ENCODE results near the gene ZNF77.
"Not testable (repeated sequence)": the region's sequence is repeated elsewhere in the genome, so short reads cannot be mapped to it uniquely, and the experiment has no call there.

The ZNF77 gene

DNA sequence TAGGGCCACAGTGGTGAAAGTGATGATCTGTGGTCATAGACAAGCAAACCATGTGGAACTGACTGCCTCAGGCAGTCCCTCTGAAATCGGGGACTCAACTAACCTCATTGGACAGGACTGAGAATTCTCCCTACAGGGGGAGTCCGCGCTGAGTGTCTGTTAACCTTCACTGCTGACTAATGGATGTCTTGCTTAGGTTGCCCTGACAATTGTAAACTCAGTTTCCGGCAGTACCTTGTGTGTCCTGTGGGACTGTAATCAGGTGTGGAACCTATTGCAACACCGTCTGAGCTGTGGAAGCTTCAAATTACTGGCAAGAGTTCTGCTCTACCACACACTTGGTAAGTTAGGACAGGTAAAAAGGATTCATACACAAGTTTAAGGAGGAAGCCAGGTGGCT, 21.8 kb downstream of the ZNF77 start:
- peaks cover 0 to under 1% of the 10 kb centered on the region in 2 donors for H3K9me3 ChIP-seq (ENCODE audit: control insufficient read depth in 2 of 2, low read length in 2 of 2)
- H3K4me1 ChIP-seq (ENCODE audit: control insufficient read depth, insufficient read depth, low read length), result no peaks in the 10 kb centered on the region
- no peaks in the 10 kb centered on the region for H3K27me3 ChIP-seq (ENCODE audit: control insufficient read depth in 1 of 2, insufficient read depth in 2 of 2, low read length in 2 of 2)
- no peak overlapping the region for H3K4me3 ChIP-seq (ENCODE audit: low read length in 2 of 2)
- no peak overlapping the region for H3K9ac ChIP-seq (ENCODE audit: low read length in 2 of 2)
- H3K36me3 ChIP-seq (ENCODE audit: control insufficient read depth in 2 of 2, insufficient read depth in 2 of 2, low read length in 2 of 2), result peaks cover 3 to 4% of the 10 kb centered on the region in 2 donors
- H3K27ac ChIP-seq (ENCODE audit: low read length), result no peak overlapping the region

DNA sequence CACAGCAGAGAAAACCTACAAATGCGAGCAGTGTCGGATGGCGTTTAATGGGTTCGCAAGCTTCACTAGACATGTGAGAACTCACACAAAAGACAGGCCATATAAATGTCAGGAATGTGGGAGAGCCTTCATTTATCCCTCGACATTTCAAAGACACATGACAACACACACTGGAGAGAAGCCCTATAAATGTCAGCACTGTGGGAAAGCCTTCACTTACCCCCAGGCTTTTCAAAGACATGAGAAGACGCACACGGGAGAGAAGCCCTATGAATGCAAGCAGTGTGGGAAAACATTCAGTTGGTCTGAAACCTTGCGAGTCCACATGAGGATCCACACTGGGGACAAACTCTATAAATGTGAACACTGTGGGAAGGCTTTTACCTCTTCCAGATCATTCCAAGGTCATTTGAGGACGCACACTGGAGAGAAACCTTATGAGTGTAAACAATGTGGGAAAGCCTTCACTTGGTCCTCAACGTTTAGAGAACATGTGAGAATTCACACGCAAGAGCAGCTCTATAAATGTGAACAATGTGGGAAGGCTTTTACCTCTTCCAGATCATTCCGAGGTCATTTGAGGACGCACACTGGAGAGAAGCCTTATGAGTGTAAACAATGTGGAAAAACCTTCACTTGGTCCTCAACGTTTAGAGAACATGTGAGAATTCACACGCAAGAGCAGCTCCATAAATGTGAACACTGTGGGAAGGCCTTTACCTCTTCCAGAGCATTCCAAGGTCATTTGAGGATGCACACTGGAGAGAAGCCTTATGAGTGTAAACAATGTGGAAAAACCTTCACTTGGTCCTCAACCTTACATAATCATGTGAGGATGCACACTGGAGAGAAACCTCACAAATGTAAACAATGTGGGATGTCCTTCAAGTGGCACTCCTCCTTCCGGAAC, 27.2 kb downstream of the ZNF77 start:
- Histone ChIP-seq H3K9ac (ENCODE audit: low read length in 2 of 2) (no peak overlapping the region), H3K4me1 (ENCODE audit: control insufficient read depth, insufficient read depth, low read length) (no peaks in the 10 kb centered on the region), H3K9me3 (ENCODE audit: control insufficient read depth in 2 of 2, low read length in 2 of 2) (peaks cover 6 to 12% of the 10 kb centered on the region in 2 donors), H3K27ac (ENCODE audit: low read length) (no peak overlapping the region), H3K36me3 (ENCODE audit: control insufficient read depth in 2 of 2, insufficient read depth in 2 of 2, low read length in 2 of 2) (peaks cover 16 to 21% of the 10 kb centered on the region in 2 donors), H3K27me3 (ENCODE audit: control insufficient read depth in 1 of 2, insufficient read depth in 2 of 2, low read length in 2 of 2) (no peaks in the 10 kb centered on the region), H3K4me3 (ENCODE audit: low read length in 2 of 2) (no peak overlapping the region)

DNA sequence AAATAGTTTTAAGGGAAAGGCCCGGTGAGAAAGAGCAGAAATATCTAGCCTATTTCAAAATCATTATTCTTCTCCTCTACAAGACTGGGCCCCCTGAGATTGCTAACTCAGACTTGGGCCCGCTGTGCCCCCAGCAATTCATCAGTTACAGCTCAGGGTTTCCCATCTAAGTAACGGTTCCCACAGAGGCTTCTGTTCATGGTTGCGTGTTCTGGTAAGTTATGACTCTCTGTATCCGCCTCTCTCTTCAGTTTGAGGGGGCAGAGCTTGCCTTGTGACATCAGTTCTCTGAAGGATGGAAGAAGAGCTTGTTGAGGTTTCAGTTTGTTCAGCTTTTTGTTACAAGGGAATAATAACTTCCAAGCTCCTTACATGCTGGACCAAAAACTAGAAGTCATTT, 32.5 kb downstream of the ZNF77 start:
- H3K9ac ChIP-seq (ENCODE audit: low read length in 2 of 2), result no peak overlapping the region
- no peaks in the 10 kb centered on the region for H3K27me3 ChIP-seq (ENCODE audit: control insufficient read depth in 1 of 2, insufficient read depth in 2 of 2, low read length in 2 of 2)
- no peak overlapping the region for H3K4me3 ChIP-seq (ENCODE audit: low read length in 2 of 2)
- H3K27ac ChIP-seq (ENCODE audit: low read length), result no peak overlapping the region
- no peaks in the 10 kb centered on the region for H3K4me1 ChIP-seq (ENCODE audit: control insufficient read depth, insufficient read depth, low read length)
- H3K9me3 ChIP-seq (ENCODE audit: control insufficient read depth in 2 of 2, low read length in 2 of 2), result peaks cover 4 to 5% of the 10 kb centered on the region in 2 donors
- peaks cover 6 to 10% of the 10 kb centered on the region in 2 donors for H3K36me3 ChIP-seq (ENCODE audit: control insufficient read depth in 2 of 2, insufficient read depth in 2 of 2, low read length in 2 of 2)

DNA sequence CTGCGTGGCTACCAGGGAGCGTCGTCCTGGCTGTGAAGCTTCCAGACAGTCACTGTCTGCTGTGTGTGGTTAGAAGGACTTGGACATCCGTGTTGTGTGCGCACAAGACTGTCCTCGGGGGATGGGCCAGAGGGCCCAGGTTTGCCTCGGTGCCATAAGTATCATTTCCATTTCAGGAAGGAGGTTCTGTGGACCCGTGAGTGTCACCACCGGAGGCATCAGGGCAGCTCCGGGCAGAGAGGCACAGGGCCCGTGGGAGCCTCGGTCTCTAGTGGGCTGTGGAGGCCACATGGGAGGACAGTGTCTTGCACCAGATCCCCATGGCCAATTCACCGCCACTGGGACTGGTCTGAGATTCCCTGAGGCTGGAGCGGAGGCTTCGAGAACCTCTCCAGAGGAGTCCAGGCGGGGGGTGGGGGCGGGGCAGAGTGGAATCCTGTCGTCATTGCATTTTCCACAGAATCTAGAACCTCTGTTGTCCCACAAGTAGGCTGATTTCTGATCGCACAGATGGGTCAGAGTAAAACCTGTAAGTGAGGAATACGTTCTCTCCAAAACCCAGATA, 38.1 kb downstream of the ZNF77 start:
- no peaks in the 10 kb centered on the region for H3K27me3 ChIP-seq (ENCODE audit: control insufficient read depth in 1 of 2, insufficient read depth in 2 of 2, low read length in 2 of 2)
- H3K4me1 ChIP-seq (ENCODE audit: control insufficient read depth, insufficient read depth, low read length), result peaks cover 3% of the 10 kb centered on the region

DNA sequence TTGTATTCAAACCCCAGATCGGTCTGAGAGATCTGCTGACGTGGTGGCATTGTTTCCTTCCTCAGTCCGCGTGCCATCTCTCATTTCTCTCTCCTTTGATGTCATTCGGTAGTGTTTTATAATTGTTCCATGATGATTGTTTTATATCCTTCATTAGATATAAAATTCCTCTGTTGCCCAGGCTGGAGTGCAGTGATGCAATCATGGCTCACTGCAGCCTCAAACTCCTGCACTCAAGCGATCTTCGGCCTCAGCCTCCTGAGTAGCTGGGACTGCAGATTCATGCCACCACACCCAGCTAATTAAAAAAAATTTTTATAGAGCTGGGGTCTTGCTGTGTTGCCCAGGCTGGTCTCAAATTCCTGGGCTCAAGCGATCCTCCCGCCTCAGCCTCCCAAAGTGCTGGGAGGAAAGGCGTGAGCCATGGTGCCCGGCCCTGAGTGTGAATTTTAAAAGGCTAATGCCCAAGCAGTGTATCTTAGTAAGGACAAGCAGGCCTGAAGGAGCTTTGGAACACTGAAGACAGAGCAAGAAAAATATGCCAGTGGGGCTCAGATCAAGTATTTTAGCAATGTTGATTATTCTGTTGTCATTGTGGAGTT, 38.8 kb downstream of the ZNF77 start:
- H3K27ac ChIP-seq (ENCODE audit: low read length), result no peak overlapping the region
- H3K4me1 ChIP-seq (ENCODE audit: control insufficient read depth, insufficient read depth, low read length), result peaks cover 5% of the 10 kb centered on the region
- H3K9ac ChIP-seq (ENCODE audit: low read length in 2 of 2), result no peak overlapping the region
- no peaks in the 10 kb centered on the region for H3K9me3 ChIP-seq (ENCODE audit: control insufficient read depth in 2 of 2, low read length in 2 of 2)
- H3K36me3 ChIP-seq (ENCODE audit: control insufficient read depth in 2 of 2, insufficient read depth in 2 of 2, low read length in 2 of 2), result peaks cover 0 to 2% of the 10 kb centered on the region in 2 donors
- no peak overlapping the region for H3K4me3 ChIP-seq (ENCODE audit: low read length in 2 of 2)
- H3K27me3 ChIP-seq (ENCODE audit: control insufficient read depth in 1 of 2, insufficient read depth in 2 of 2, low read length in 2 of 2), result no peaks in the 10 kb centered on the region

More for the DNA sequence above, 38.1 kb downstream of the ZNF77 start:
- Histone ChIP-seq H3K9me3 (ENCODE audit: control insufficient read depth in 2 of 2, low read length in 2 of 2) (no peaks in the 10 kb centered on the region), H3K36me3 (ENCODE audit: control insufficient read depth in 2 of 2, insufficient read depth in 2 of 2, low read length in 2 of 2) (peaks cover 0 to 2% of the 10 kb centered on the region in 2 donors), H3K4me3 (ENCODE audit: low read length in 2 of 2) (no peak overlapping the region), H3K27ac (ENCODE audit: low read length) (no peak overlapping the region), H3K9ac (ENCODE audit: low read length in 2 of 2) (no peak overlapping the region)

DNA sequence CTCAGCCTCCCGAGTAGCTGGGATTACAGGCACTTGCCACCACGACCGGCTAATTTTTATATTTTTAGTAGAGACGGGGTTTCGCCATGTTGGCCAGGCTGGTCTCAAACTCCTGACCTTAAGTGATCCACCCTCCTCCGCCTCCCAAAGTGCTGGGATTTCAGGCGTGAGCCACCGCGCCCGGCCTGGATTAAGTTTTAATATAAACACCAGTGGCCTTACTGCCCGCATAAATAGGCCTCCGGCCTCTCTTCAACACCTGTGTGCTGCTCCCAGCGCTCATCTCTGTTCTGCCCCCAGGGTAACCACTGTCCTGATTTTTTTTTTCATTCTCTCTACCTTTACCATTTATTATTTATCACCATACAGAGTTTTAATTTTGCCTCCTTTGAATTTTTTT, 41.4 kb downstream of the ZNF77 start:
- H3K4me1 ChIP-seq (ENCODE audit: control insufficient read depth, insufficient read depth, low read length); H3K9ac ChIP-seq (ENCODE audit: low read length in 2 of 2); H3K9me3 ChIP-seq (ENCODE audit: control insufficient read depth in 2 of 2, low read length in 2 of 2); H3K4me3 ChIP-seq (ENCODE audit: low read length in 2 of 2); H3K27me3 ChIP-seq (ENCODE audit: control insufficient read depth in 1 of 2, insufficient read depth in 2 of 2, low read length in 2 of 2); H3K27ac ChIP-seq (ENCODE audit: low read length); H3K36me3 ChIP-seq (ENCODE audit: control insufficient read depth in 2 of 2, insufficient read depth in 2 of 2, low read length in 2 of 2): not testable (repeated sequence)

DNA sequence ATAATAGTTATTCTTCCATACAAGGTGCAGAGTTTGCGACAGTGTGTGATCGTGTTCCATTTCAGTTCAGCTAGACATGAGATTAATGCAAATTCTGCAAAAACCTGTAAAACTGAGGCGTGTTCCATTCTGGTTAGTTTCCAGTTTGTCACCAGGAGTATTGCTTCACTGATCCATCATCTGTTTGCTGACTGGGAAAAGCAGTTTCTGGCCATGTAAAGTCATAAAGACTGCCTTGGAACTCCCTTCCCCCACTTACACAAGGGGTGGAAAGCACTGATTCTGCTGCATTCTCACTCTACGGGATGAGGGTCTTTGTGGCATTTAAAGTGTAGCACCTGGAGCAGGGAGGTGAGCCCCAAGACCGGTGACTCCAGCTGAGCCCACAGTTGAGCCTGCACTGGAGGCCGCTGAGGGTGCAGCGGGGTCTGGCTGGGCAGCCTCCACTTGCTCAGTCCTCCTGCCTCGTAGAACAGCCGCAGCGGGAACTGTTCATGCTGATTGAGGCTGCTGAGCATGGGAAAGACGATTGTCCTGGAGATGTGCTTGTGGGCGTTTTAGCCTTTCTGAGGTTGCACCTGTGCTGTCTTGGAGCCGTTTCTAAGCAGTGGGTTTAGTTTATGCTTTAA, 42.1 kb downstream of the ZNF77 start:
- Histone ChIP-seq H3K27ac (ENCODE audit: low read length) (no peak overlapping the region), H3K9ac (ENCODE audit: low read length in 2 of 2) (no peak overlapping the region), H3K36me3 (ENCODE audit: control insufficient read depth in 2 of 2, insufficient read depth in 2 of 2, low read length in 2 of 2) (peaks cover 0 to 2% of the 10 kb centered on the region in 2 donors), H3K4me3 (ENCODE audit: low read length in 2 of 2) (no peak overlapping the region), H3K4me1 (ENCODE audit: control insufficient read depth, insufficient read depth, low read length) (peaks cover 9% of the 10 kb centered on the region), H3K27me3 (ENCODE audit: control insufficient read depth in 1 of 2, insufficient read depth in 2 of 2, low read length in 2 of 2) (no peaks in the 10 kb centered on the region), H3K9me3 (ENCODE audit: control insufficient read depth in 2 of 2, low read length in 2 of 2) (no peaks in the 10 kb centered on the region)

DNA sequence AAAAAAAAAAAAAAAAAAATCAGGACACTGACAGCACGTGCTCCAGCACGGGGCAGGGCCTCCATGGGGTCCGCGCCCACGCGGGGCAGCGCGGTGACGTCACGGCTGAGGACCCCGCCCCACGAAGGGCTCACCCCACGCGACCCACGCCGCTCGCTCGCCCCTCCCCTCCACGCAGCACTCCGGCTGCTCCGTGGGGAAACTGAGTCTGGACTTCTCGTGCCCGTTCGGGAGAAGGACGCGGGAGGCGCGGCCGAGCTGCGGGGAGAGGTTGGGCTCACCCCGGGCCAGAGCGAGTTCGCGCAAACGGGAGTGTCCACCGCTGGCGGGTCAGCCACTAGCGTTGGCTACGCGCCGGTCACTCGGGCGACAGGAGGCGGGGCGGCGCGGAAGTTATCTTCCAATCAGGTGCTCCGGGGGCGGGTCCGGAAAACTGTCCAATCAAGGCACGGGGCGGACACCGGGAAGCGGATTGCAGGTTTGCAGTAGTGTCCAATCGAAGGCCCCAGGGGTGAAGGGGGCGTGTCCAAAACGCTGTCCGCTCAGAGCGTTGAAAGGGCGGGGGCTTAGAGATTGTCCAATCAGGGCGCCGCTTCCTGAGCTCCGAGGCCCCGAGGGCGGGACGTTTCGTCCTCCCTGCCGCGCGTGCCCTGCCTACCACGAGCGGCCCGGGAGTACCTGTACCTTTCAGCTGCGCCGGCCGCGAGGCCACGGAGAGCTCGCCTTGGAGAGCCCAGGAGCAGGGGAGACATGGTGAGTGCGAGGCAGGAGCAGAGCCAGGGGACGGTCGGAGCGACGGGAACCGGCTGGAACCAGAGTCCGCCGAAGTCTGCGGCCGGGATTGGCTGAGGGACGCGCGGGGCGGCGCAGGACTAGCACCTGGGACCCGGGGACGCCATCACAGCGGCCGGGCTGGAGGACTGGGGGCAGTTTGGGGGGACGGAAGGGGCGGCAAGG, 44.2 kb downstream of the ZNF77 start, which contains the start of gene ZNF57:
ZNF57 (plus strand) TSS at position 633 of the 957 bp plus-strand sequence; CDS start at position 751, 118 bp downstream.
- Histone ChIP-seq H3K27me3 (ENCODE audit: control insufficient read depth in 1 of 2, insufficient read depth in 2 of 2, low read length in 2 of 2) (no peaks in the 10 kb centered on the region), H3K36me3 (ENCODE audit: control insufficient read depth in 2 of 2, insufficient read depth in 2 of 2, low read length in 2 of 2) (no peaks in the 10 kb centered on the region), H3K27ac (ENCODE audit: low read length) (no peak within 1 kb of the TSS), H3K9me3 (ENCODE audit: control insufficient read depth in 2 of 2, low read length in 2 of 2) (peaks cover 6 to 9% of the 10 kb centered on the region in 2 donors), H3K9ac (ENCODE audit: low read length in 2 of 2) (peak within 1 kb of the TSS; percentile 60 to 74), H3K4me1 (ENCODE audit: control insufficient read depth, insufficient read depth, low read length) (peaks cover 9% of the 10 kb centered on the region), H3K4me3 (ENCODE audit: low read length in 2 of 2) (peak within 1 kb of the TSS; percentile 76 to 88)

DNA sequence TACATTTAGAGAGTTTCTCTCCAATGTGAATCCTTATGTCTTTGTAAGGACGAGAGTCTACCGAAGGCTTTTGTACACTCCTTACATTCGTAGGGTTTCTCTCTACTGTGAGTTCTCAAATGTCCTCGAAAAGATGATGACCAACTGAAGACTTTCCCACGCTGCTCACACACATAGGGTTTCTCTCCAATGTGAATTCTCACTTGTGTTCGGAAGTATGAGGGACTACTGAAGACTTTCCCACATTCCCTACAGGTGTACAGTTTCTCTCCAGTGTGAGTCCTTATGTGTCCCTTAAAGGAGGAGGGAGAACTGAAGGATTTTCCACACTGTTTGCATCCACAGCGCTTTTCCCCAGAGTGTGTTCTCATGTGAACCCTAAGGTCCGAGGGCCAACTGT, 48.1 kb downstream of the ZNF77 start:
- peaks cover 5% of the 10 kb centered on the region for H3K4me1 ChIP-seq (ENCODE audit: control insufficient read depth, insufficient read depth, low read length)
- H3K27me3 ChIP-seq (ENCODE audit: control insufficient read depth in 1 of 2, insufficient read depth in 2 of 2, low read length in 2 of 2), result no peaks in the 10 kb centered on the region
- no peak overlapping the region for H3K9ac ChIP-seq (ENCODE audit: low read length in 2 of 2)
- peaks cover 6 to 9% of the 10 kb centered on the region in 2 donors for H3K9me3 ChIP-seq (ENCODE audit: control insufficient read depth in 2 of 2, low read length in 2 of 2)
- H3K27ac ChIP-seq (ENCODE audit: low read length), result no peak overlapping the region
- H3K36me3 ChIP-seq (ENCODE audit: control insufficient read depth in 2 of 2, insufficient read depth in 2 of 2, low read length in 2 of 2), result no peaks in the 10 kb centered on the region
- no peak overlapping the region for H3K4me3 ChIP-seq (ENCODE audit: low read length in 2 of 2)

DNA sequence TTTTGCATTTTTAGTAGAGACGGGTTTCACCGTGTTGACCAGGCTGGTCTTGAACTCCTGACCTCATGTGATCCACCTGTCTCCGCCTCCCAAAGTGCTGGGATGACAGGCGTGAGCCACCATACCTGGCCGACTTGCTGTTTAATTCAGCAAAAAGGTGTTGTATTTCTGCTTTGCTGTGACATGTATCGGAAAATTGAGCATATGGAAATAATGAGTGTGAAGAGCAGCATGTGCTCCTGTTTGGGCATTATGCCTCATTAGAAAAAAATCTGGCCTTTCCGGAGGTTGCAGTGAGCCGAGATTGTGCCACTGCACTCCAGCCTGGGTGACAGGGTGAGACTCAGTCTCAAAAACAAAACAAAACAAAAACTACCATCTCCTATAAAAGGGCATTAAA, 54.2 kb downstream of the ZNF77 start:
- H3K4me3 ChIP-seq (ENCODE audit: low read length in 2 of 2); H3K27ac ChIP-seq (ENCODE audit: low read length); H3K27me3 ChIP-seq (ENCODE audit: control insufficient read depth in 1 of 2, insufficient read depth in 2 of 2, low read length in 2 of 2); H3K9me3 ChIP-seq (ENCODE audit: control insufficient read depth in 2 of 2, low read length in 2 of 2); H3K9ac ChIP-seq (ENCODE audit: low read length in 2 of 2); H3K4me1 ChIP-seq (ENCODE audit: control insufficient read depth, insufficient read depth, low read length); H3K36me3 ChIP-seq (ENCODE audit: control insufficient read depth in 2 of 2, insufficient read depth in 2 of 2, low read length in 2 of 2): not testable (repeated sequence)
